ENCODE measurements around the gene VPS45.

DNA sequence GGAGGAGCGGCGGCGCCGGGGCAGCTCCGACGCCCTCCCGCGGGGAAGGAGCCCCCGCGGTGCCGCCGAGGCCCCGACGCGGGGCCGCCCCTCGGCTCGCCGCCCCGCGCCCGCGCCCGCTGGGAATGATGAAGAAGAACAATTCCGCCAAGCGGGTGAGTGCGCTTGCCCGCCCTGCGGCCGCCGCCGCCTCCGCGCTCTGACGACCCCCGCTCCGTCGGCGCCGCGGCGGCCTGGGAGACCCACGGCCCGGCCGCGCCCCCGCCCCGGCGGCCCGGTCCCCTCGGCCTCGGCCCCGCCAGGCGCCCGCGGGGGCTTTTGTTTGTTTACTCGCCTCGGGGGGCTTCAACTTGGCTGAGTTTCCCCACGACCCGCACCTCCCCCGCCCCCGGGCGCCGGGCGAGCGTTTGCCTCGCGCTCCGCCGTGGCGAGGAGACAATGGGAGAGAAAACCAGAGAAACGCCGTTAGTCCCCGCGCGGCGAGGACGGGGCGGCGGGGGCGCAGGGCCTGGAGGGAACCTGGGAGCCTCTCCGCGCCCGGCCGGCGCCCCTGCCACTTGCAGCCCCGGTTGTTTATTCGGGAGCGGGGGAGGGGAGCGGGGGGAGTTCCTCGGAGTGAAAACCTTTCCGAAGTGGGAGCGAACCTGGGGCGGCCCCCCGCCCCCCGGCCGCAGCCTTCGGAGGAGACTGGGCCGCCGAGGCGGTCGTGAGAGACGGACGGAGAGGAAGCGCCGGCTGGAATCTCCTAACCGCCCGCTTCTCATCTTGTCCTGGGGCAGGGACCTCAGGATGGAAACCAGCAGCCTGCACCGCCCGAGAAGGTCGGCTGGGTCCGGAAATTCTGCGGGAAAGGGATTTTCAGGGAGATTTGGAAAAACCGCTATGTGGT, 82.8 kb downstream of the VPS45 start:
- TF ChIP-seq EZH2phosphoT487 (IDR thresholded peaks at IDR 0.05; ENCODE audit: borderline replicate concordance, low read depth) = no peak
- no peak; the same call in none of the 2 replicates for TF ChIP-seq MXI1 (IDR thresholded peaks at IDR 0.05; ENCODE audit: low read depth, low read length)
- no peak for TF ChIP-seq POLR2AphosphoS5 (IDR thresholded peaks at IDR 0.05; ENCODE audit: low read depth, low read length)
- TF ChIP-seq CTCF (IDR thresholded peaks at IDR 0.05) = no peak
- TF ChIP-seq RAD21 (IDR thresholded peaks at IDR 0.05; ENCODE audit: low read length) = no peak
- TF ChIP-seq, protein P1, sequence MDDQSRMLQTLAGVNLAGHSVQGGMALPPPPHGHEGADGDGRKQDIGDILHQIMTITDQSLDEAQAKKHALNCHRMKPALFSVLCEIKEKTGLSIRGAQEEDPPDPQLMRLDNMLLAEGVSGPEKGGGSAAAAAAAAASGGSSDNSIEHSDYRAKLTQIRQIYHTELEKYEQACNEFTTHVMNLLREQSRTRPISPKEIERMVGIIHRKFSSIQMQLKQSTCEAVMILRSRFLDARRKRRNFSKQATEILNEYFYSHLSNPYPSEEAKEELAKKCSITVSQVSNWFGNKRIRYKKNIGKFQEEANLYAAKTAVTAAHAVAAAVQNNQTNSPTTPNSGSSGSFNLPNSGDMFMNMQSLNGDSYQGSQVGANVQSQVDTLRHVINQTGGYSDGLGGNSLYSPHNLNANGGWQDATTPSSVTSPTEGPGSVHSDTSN (IDR thresholded peaks at IDR 0.05) = 0 out of 2 replicates have a peak, but pooled peaks have one; percentile 15
- TF ChIP-seq TAF1 (IDR thresholded peaks at IDR 0.05; ENCODE audit: borderline replicate concordance, low read depth, low read length) = no peak
- TF ChIP-seq, protein P2, sequence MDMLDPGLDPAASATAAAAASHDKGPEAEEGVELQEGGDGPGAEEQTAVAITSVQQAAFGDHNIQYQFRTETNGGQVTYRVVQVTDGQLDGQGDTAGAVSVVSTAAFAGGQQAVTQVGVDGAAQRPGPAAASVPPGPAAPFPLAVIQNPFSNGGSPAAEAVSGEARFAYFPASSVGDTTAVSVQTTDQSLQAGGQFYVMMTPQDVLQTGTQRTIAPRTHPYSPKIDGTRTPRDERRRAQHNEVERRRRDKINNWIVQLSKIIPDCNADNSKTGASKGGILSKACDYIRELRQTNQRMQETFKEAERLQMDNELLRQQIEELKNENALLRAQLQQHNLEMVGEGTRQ (IDR thresholded peaks at IDR 0.05; ENCODE audit: borderline replicate concordance, low read depth, low read length) = no peak
- TF ChIP-seq SMC3 (IDR thresholded peaks at IDR 0.05; ENCODE audit: low read depth, low read length) = no peak
- TF ChIP-seq FOXM1 (IDR thresholded peaks at IDR 0.05; ENCODE audit: low read depth) = no peak
- no peak for TF ChIP-seq EP300 (IDR thresholded peaks at IDR 0.05; ENCODE audit: borderline replicate concordance in 1 of 2, low read depth in 1 of 2, low read length in 1 of 2)
- TF ChIP-seq GABPA (IDR thresholded peaks at IDR 0.05; ENCODE audit: low read depth) = no peak
